ENCODE measurements around the gene PBRM1. TPM values are rescaled to one million over a fixed set of nuclear protein-coding genes. Genes with fewer than 3 reads are reported as not detected.
"Not testable (repeated sequence)": the region's sequence is repeated elsewhere in the genome, so short reads cannot be mapped to it uniquely, and the experiment has no call there.

The PBRM1 gene
- 10 to 100 TPM; 53.0 to 57.0 TPM for total RNA-seq
- long read RNA-seq, partial matches to known transcripts, result 21 of 66 reads
- long read RNA-seq, other reads (novel, unspliced or antisense), result 45 of 66 reads

DNA sequence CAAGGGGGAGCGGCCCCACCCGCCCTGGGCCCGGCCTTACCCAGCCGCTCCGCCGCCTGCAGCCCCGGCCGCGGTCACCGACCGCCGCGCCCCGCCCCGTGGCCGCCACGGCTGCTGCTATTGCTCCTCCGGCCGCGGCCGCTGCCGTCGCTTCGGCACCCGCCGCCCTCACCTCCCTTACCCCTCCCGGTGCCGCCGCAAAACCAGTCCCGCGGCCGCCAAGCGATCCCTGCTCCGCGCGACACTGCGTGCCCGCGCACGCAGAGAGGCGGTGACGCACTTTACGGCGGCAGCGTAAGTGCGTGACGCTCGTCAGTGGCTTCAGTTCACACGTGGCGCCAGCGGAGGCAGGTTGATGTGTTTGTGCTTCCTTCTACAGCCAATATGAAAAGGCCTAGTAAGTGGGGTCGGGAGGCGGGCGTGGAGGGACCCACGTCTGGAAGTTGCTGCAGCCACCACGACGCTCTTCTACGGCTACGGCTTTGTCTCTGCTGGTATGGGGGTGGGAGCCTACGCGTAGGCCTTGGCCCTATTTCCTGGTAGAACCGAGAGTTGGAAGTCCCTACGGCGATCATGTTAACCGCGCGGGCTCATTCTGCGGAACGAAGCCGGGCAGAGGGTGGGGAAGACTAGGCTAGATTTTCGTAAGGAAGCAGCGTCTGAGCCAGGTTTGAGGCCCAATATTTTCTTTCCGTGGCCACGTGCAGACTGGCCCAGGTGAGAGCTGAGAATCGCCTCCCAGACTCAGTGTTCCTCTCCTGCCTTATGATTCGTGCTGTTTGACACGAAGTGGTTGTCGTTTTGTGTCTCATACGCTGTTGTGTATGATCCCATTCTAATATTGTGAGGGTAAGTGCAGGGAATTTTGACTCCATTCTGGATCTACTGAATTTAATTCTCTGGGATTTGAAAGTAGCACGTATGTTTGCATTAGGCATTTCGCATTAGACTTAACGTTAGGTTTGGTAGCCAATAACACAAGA is at the start of gene PBRM1, which contains the start of gene GNL3:
Gene PBRM1 (minus strand): TSS at position 205 of the 983 bp plus-strand sequence.
Gene GNL3 (plus strand): TSS at position 324 of the 983 bp plus-strand sequence. CDS start 61 bp downstream, at position 385.
- peak; percentile 94 for DNase-seq
- ATAC-seq, result peak; percentile 88
- intact Hi-C loops (cut with DNase I, micrococcal nuclease), result no loop called here

GRCh38 chr3:52733256-52733891 is 47.7 kb upstream of the PBRM1 start:
- ATAC-seq (no peak), DNase-seq (no peak)

DNA sequence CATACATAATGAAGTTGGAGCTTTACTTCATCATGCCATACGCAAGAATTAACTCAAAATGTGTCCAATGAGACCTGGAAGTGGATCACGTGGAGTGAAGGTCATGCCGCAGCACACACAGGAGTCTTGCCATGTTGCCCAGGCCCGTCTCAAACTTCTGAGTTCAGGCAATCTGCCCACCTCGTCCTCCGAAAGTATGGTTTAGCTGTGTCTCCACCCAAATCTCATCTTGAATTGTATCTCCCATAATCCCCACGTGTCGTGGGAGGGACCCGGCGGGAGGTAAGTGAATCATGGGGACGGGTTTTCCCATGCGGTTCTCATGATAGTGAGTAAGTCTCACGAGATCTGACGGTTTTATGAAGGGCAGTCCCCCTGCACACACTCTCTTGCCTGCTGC is 45.9 kb upstream of the PBRM1 start:
- intact Hi-C loops (cut with DNase I, micrococcal nuclease), result no loop called here
- DNase-seq (no peak), ATAC-seq (no peak)

More at GRCh38 chr3:52733256-52733891, 47.7 kb upstream of the PBRM1 start:
- intact Hi-C loops (cut with DNase I, micrococcal nuclease), result no loop called here

- ATAC-seq, result no peak
- intact Hi-C loops (cut with DNase I, micrococcal nuclease), result no loop called here
- DNase-seq, result no peak
These were observed 45.0 kb upstream of the PBRM1 start for GRCh38 chr3:52730681-52731080.

DNA sequence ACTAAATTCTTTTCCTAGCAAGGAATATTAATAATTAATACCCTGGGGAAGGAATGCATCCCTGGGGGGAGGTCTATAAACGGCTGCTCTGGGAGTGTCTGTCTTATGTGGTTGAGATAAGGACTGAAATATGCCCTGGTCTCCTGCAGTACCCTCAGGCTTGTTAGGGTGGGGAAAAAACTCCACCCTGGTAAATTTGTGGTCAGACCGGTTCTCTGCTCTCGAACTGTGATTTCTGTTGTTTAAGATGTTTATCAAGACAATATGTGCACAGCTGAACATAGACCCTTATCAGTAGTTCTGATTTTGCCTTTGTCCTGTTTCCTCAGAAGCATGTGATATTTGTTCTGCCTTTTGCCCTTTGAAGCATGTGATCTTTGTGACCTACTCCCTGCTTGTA is 43.0 kb upstream of the PBRM1 start:
- ATAC-seq; DNase-seq; intact Hi-C loops (cut with DNase I, micrococcal nuclease): not testable (repeated sequence)

DNA sequence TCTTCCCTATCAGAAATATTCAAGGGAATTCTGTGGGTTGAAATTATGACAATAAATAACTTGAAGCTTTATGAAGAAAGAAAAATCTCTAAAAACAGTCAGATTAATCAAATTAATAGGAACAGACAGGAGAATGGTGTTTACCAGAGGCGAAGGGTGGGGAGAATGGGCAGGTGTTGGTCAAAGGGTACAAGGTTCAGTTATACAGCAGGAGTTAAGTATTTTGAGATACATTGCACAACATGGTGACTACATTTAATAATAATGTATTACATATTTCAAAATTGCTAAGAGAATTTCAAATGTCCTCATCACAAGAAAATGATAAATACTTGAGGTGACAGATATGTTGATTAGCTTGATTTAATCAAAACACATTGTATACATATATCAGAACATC is 38.8 kb upstream of the PBRM1 start:
- ATAC-seq (peak; percentile 79), DNase-seq (no peak)
- intact Hi-C loops (cut with DNase I, micrococcal nuclease), result no loop called here

GRCh38 chr3:52723935-52724334 is 38.2 kb upstream of the PBRM1 start:
- intact Hi-C loops (cut with DNase I, micrococcal nuclease), result no loop called here
- ATAC-seq (no peak), DNase-seq (no peak)

GRCh38 chr3:52722491-52722890 is 36.8 kb upstream of the PBRM1 start:
- no peak for DNase-seq
- intact Hi-C loops (cut with DNase I, micrococcal nuclease), result no loop called here
- ATAC-seq, result no peak

DNA sequence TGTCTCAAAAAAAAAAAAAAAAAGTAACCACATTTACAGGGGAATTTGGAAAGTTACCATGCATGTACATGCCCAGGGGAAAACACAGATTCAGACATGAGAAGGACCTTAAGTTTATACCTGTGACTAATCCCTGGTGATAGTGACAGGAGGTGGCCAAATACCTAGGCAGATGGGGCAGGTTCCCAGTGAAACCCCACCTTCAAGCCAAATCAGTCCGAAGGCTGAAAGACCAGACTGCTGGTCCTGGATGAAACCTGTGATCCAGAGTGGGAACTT is 36.0 kb upstream of the PBRM1 start:
- no peak for ATAC-seq
- intact Hi-C loops (cut with DNase I, micrococcal nuclease), result no loop called here
- no peak for DNase-seq

- ATAC-seq (no peak), DNase-seq (no peak)
These were observed 35.5 kb upstream of the PBRM1 start for GRCh38 chr3:52721002-52721729.

DNA sequence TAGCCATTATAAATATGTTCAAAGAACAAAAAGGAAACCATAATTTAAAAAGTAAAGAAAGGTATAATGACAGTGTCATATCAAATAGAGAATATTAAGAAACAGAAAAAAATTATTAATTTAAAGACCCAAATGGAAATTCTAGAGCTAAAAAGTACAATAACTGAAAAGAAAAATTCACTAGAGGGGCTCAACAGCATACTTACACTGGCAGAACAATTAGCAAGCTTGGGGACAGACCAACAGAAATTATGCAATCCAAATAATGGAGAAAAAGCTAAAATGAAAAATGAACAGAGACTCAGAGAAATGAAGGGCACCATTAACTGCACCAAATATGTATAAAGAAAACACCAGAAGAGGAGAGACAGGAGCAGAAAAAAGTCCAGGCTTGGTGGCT is 33.9 kb upstream of the PBRM1 start:
- ATAC-seq (no peak), DNase-seq (no peak)
- intact Hi-C loops (cut with DNase I, micrococcal nuclease), result no loop called here

More at GRCh38 chr3:52721002-52721729, 35.5 kb upstream of the PBRM1 start:
- intact Hi-C loops (cut with DNase I, micrococcal nuclease), result no loop called here

GRCh38 chr3:52715714-52716305 is 30.1 kb upstream of the PBRM1 start:
- ATAC-seq, result no peak
- no peak for DNase-seq
- intact Hi-C loops (cut with DNase I, micrococcal nuclease), result no loop called here

- ATAC-seq, result peak; percentile 97
- peak; percentile 61 to 72 for DNase-seq
- intact Hi-C loops (cut with DNase I, micrococcal nuclease), result no loop called here
These were observed 28.9 kb upstream of the PBRM1 start for GRCh38 chr3:52714335-52715302.

GRCh38 chr3:52712291-52713212 is 26.8 kb upstream of the PBRM1 start:
- ATAC-seq, result peak; percentile 46

GRCh38 chr3:52710512-52710911 is 24.8 kb upstream of the PBRM1 start:
- no peak for ATAC-seq
- intact Hi-C loops (cut with DNase I, micrococcal nuclease), result no loop called here
- no peak for DNase-seq

More at GRCh38 chr3:52712291-52713212, 26.8 kb upstream of the PBRM1 start:
- intact Hi-C loops (cut with DNase I, micrococcal nuclease), result no loop called here
- no peak for DNase-seq

GRCh38 chr3:52707585-52707984 is 21.9 kb upstream of the PBRM1 start:
- ATAC-seq, result no peak
- no peak for DNase-seq
- intact Hi-C loops (cut with DNase I, micrococcal nuclease), result no loop called here

Data from left colon (tissue), 2 donors.